WTC11 (cell line): Measurements from ENCODE around the gene SNCA.

ENCODE experiments used
- CREM ChIP-seq: sonication (generic); formaldehyde crosslinking; IDR thresholded peaks from 2 replicates; pipeline ENCODE4 v1.8.1; 2022; ENCODE audit warnings: mild to moderate bottlenecking, missing genetic modification reagents, moderate library complexity
- ELF4 ChIP-seq: sonication (generic); formaldehyde crosslinking; IDR thresholded peaks from 2 replicates; pipeline ENCODE4 v1.8.1; 2022; ENCODE audit warnings: low read depth, mild to moderate bottlenecking, moderate library complexity, missing genetic modification reagents
- JUN ChIP-seq: sonication (generic); formaldehyde crosslinking; IDR thresholded peaks from 2 replicates; pipeline ENCODE4 v1.8.0; 2023; ENCODE audit warnings: mild to moderate bottlenecking, missing genetic modification reagents
- KAT7 ChIP-seq: sonication (generic); formaldehyde crosslinking; IDR thresholded peaks from 2 replicates; pipeline ENCODE4 v1.8.1; 2023; ENCODE audit warnings: missing genetic modification reagents, mild to moderate bottlenecking, borderline replicate concordance
- NFYB ChIP-seq: sonication (generic); formaldehyde crosslinking; conservative IDR thresholded peaks from 2 replicates; pipeline ENCODE4 v1.8.0; 2022; ENCODE audit warnings: low read depth, missing genetic modification reagents
- NR2C2 ChIP-seq: sonication (generic); formaldehyde crosslinking; IDR thresholded peaks from 2 replicates; pipeline ENCODE4 v1.8.0; 2022; ENCODE audit warnings: mild to moderate bottlenecking, missing genetic modification reagents
- SMAD3 ChIP-seq: sonication (generic); formaldehyde crosslinking; IDR thresholded peaks from 2 replicates; pipeline ENCODE4 v1.8.0; 2022; ENCODE audit warnings: missing genetic modification reagents, mild to moderate bottlenecking, borderline replicate concordance
- TP53 ChIP-seq: sonication (generic); formaldehyde crosslinking; IDR thresholded peaks from 2 replicates; pipeline ENCODE4 v1.8.1; 2023; ENCODE audit warnings: mild to moderate bottlenecking, missing genetic modification reagents
- ZBTB21 ChIP-seq: sonication (generic); formaldehyde crosslinking; IDR thresholded peaks from 2 replicates; pipeline ENCODE4 v1.8.1; 2023; ENCODE audit warnings: mild to moderate bottlenecking, missing genetic modification reagents, borderline replicate concordance
- ZNF263 ChIP-seq: sonication (generic); formaldehyde crosslinking; IDR thresholded peaks from 2 replicates; pipeline ENCODE4 v1.8.1; 2022; ENCODE audit warnings: low read depth, mild to moderate bottlenecking, moderate library complexity, missing genetic modification reagents
- TF ChIP-seq, protein P1 (sequence below): fragments of 200-600 bp; IDR thresholded peaks from 2 replicates; pipeline ENCODE4 v1.8.0; 2022; ENCODE audit warnings: antibody characterized with exemption
- TF ChIP-seq, protein P2 (sequence below): sonication (generic); formaldehyde crosslinking; IDR thresholded peaks from 2 replicates; pipeline ENCODE4 v1.8.0; 2022; ENCODE audit warnings: mild to moderate bottlenecking, missing genetic modification reagents
- TF ChIP-seq, protein P3 (sequence below): sonication (generic); formaldehyde crosslinking; IDR thresholded peaks from 2 replicates; pipeline ENCODE4 v1.8.0; 2022; ENCODE audit warnings: missing genetic modification reagents

DNA sequence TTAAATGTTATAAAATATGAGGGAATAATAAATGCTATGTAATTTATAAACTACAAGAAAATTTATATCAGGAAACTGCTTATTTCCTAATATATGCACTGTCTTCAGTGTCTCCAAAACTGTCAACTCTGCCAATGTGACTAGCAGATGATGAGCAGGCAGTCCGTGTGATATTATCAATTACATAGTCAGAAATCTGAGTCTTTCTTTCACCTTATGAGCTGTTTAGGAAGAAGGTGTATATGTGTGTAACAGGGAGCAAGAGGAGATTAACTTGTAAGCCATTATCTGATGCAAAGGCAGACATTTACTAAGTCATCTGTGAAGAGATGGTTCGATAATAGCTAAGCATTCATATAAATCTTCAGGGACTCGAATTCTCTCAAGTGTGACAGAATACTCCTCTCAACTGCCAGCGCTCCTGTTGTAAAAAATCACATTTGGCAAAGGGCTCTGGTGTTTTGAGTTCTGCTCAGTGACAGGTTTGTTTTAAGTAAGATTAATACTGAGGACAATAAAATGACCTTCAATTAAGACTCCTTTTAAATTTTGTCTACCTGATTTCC is 79.7 kb downstream of the SNCA start:
- no peak for TF ChIP-seq ZBTB21
- TF ChIP-seq, protein P1, sequence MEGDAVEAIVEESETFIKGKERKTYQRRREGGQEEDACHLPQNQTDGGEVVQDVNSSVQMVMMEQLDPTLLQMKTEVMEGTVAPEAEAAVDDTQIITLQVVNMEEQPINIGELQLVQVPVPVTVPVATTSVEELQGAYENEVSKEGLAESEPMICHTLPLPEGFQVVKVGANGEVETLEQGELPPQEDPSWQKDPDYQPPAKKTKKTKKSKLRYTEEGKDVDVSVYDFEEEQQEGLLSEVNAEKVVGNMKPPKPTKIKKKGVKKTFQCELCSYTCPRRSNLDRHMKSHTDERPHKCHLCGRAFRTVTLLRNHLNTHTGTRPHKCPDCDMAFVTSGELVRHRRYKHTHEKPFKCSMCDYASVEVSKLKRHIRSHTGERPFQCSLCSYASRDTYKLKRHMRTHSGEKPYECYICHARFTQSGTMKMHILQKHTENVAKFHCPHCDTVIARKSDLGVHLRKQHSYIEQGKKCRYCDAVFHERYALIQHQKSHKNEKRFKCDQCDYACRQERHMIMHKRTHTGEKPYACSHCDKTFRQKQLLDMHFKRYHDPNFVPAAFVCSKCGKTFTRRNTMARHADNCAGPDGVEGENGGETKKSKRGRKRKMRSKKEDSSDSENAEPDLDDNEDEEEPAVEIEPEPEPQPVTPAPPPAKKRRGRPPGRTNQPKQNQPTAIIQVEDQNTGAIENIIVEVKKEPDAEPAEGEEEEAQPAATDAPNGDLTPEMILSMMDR: no peak
- TF ChIP-seq SMAD3 (CRISPR knock-in tag): no peak
- TF ChIP-seq, protein P2, sequence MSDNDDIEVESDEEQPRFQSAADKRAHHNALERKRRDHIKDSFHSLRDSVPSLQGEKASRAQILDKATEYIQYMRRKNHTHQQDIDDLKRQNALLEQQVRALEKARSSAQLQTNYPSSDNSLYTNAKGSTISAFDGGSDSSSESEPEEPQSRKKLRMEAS (CRISPR knock-in tag): no peak
- TF ChIP-seq, protein P3, sequence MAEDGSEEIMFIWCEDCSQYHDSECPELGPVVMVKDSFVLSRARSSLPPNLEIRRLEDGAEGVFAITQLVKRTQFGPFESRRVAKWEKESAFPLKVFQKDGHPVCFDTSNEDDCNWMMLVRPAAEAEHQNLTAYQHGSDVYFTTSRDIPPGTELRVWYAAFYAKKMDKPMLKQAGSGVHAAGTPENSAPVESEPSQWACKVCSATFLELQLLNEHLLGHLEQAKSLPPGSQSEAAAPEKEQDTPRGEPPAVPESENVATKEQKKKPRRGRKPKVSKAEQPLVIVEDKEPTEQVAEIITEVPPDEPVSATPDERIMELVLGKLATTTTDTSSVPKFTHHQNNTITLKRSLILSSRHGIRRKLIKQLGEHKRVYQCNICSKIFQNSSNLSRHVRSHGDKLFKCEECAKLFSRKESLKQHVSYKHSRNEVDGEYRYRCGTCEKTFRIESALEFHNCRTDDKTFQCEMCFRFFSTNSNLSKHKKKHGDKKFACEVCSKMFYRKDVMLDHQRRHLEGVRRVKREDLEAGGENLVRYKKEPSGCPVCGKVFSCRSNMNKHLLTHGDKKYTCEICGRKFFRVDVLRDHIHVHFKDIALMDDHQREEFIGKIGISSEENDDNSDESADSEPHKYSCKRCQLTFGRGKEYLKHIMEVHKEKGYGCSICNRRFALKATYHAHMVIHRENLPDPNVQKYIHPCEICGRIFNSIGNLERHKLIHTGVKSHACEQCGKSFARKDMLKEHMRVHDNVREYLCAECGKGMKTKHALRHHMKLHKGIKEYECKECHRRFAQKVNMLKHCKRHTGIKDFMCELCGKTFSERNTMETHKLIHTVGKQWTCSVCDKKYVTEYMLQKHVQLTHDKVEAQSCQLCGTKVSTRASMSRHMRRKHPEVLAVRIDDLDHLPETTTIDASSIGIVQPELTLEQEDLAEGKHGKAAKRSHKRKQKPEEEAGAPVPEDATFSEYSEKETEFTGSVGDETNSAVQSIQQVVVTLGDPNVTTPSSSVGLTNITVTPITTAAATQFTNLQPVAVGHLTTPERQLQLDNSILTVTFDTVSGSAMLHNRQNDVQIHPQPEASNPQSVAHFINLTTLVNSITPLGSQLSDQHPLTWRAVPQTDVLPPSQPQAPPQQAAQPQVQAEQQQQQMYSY: no peak
- no peak for TF ChIP-seq ZNF263 (CRISPR knock-in tag)
- no peak for TF ChIP-seq TP53 (CRISPR knock-in tag)
- TF ChIP-seq NFYB: no peak
- TF ChIP-seq JUN (CRISPR knock-in tag): no peak
- TF ChIP-seq ELF4 (CRISPR knock-in tag): no peak
- no peak for TF ChIP-seq KAT7 (CRISPR knock-in tag)
- TF ChIP-seq NR2C2: no peak
- TF ChIP-seq CREM (CRISPR knock-in tag): no peak
